ENCODE measurements around the gene PTPRG. TPM values are rescaled to one million over a fixed set of nuclear protein-coding genes. Genes with fewer than 3 reads are reported as not detected.

PTPRG gene
- total and polyA plus RNA-seq, 8 donors, result 50.9 to 88.4 (median 54.4) TPM

DNA sequence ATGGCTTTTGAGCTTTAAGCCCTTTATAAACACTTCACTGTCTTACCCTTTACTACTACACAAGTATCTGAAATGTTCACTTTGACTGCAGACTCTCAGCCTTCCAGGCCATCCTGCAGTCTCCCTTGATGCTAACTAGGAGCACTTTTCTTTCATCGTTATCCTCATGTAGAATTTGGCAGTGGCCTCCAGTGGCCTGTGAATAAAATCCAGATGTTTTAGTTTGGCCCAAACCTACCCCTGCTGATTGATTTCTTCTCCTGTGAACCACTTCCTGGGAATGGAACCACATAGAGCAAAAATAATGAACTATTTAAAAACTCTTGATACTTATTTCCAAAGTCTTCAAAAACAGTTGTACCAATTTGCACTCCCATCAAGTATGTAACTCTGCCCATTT, 540.1 kb downstream of the PTPRG start:
- no peak overlapping the region for H3K27ac ChIP-seq

GRCh38 chr3:62103531-62103930, 542.2 kb downstream of the PTPRG start:
- TF ChIP-seq CTCF (IDR thresholded peaks at IDR 0.05), result no peak
- Histone ChIP-seq H3K4me1 (no peaks in the 10 kb centered on the region), H3K27me3 (no peaks in the 10 kb centered on the region), H3K9me3 (no peaks in the 10 kb centered on the region), H3K27ac (no peak overlapping the region), H3K36me3 (no peaks in the 10 kb centered on the region), H3K4me3 (no peak overlapping the region)
- intact Hi-C loops (cut with DNase I), result no loop called here
- ATAC-seq (no peak), DNase-seq (no peak)

More for the DNA sequence above, 540.1 kb downstream of the PTPRG start:
- no peak overlapping the region for H3K4me3 ChIP-seq
- no peaks in the 10 kb centered on the region for H3K27me3 ChIP-seq
- no peak for TF ChIP-seq CTCF (IDR thresholded peaks at IDR 0.05)
- no peak for ATAC-seq
- H3K4me1 ChIP-seq, result no peaks in the 10 kb centered on the region
- no peaks in the 10 kb centered on the region for H3K9me3 ChIP-seq
- DNase-seq, result peak in 2 of 4 donors; percentile 16 to 40
- intact Hi-C loops (cut with DNase I), result no loop called here
- no peaks in the 10 kb centered on the region for H3K36me3 ChIP-seq

DNA sequence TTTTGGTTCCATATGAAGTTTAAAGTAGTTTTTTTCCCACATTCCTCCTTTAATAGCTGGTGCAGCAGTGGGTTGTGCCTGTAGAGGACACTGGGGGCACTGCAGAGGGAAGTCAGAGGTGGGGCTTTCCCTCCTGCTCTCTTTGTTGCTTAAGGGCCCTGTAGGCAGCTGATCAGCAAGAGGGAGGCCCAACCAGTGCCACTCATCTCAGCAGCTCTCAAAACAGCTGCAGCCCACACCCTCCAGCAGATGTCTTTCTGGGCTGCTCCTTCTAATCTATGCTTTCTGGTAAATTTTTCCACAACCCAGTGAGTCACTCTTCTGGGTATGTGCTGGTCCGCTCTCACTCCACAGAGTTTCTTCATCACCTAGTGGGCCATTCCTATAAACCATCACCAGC, 548.2 kb downstream of the PTPRG start:
- ATAC-seq (peak; percentile 81), DNase-seq (peak in 1 of 4 donors; percentile 34)
- Histone ChIP-seq H3K27me3 (no peaks in the 10 kb centered on the region), H3K9me3 (no peaks in the 10 kb centered on the region), H3K27ac (no peak overlapping the region), H3K4me3 (no peak overlapping the region), H3K36me3 (no peaks in the 10 kb centered on the region), H3K4me1 (no peaks in the 10 kb centered on the region)
- intact Hi-C loops (cut with DNase I), result no loop called here
- no peak for TF ChIP-seq CTCF (IDR thresholded peaks at IDR 0.05)

DNA sequence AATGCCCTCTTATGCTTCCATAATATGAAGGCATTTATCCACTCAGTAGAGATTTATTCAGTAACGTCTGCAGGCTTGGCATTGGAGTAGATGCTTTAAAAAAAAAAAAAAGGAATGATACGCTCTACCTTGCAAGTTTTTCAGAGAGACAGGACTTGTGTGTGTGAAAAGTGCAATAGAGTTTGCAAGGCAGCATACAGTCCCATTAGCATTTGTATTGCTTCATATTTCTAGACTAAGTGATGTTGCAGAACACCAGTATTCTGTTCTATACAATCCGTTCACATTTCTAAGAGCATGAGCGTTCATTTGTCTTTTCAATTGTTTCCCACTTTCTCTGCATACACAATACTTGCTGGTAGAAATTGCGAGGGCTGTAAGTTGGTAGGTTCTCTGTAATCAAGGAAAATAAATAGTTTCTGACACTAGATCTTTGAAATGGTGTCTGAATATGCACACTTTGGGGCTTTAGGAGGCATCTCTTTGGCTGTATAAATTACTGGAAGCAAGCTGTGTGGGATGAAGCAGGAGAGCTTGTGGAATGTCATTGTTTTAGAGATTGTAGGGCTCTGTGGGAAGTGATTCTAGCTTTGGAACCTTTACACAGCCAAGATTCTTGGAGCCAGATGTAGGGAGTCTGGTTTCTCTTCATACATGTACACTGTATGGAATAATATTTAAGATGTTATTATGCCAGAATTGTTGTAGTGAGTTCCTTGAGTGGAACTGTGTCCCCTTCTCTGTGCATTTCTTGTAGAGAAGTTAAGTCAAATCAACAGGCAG, 549.3 kb downstream of the PTPRG start:
- Histone ChIP-seq H3K36me3 (no peaks in the 10 kb centered on the region), H3K9me3 (no peaks in the 10 kb centered on the region), H3K4me1 (no peaks in the 10 kb centered on the region), H3K4me3 (no peak overlapping the region), H3K27me3 (no peaks in the 10 kb centered on the region), H3K27ac (no peak overlapping the region)
- no peak for DNase-seq
- no peak for ATAC-seq
- TF ChIP-seq CTCF (IDR thresholded peaks at IDR 0.05), result no peak
- intact Hi-C loops (cut with DNase I), result no loop called here

GRCh38 chr3:62113092-62113491, 551.7 kb downstream of the PTPRG start:
- Histone ChIP-seq H3K27me3 (no peaks in the 10 kb centered on the region), H3K4me1 (no peaks in the 10 kb centered on the region), H3K36me3 (no peaks in the 10 kb centered on the region), H3K4me3 (no peak overlapping the region), H3K9me3 (no peaks in the 10 kb centered on the region), H3K27ac (no peak overlapping the region)
- DNase-seq (no peak), ATAC-seq (no peak)
- intact Hi-C loops (cut with DNase I), result no loop called here
- no peak for TF ChIP-seq CTCF (IDR thresholded peaks at IDR 0.05)

All from left lung (tissue), 10 donors.